KBM-7 (cell line): ENCODE results near the gene TICRR.
"Not testable (repeated sequence)": the region's sequence is repeated elsewhere in the genome, so short reads cannot be mapped to it uniquely, and the experiment has no call there.

Experiments used
- DNase-seq: peaks from one replicate; pipeline ENCODE4 v3.0.0-alpha.2; 2015
- in situ Hi-C: fragments of 300-500 bp; cut with MboI; formaldehyde crosslinking; loops from 2 replicates; pipeline ENCODE4 v1.14.3; 2020; ENCODE audit warnings: low sequenced_read_pairs, low pct_unique_long_range_greater_than_20kb, mixed read lengths

TICRR gene

GRCh38 chr15:89575146-89575655, at the start of gene TICRR:
TSS of gene TICRR (plus strand) at chr15:89575469. CDS start at chr15:89575587, 118 bp downstream.
- DNase-seq: peak; percentile 100
- in situ Hi-C loops: no loop called here

- in situ Hi-C loops: no loop called here
- no peak for DNase-seq
Observed at GRCh38 chr15:89526181-89526580, 49.1 kb upstream of the TICRR start.

DNA sequence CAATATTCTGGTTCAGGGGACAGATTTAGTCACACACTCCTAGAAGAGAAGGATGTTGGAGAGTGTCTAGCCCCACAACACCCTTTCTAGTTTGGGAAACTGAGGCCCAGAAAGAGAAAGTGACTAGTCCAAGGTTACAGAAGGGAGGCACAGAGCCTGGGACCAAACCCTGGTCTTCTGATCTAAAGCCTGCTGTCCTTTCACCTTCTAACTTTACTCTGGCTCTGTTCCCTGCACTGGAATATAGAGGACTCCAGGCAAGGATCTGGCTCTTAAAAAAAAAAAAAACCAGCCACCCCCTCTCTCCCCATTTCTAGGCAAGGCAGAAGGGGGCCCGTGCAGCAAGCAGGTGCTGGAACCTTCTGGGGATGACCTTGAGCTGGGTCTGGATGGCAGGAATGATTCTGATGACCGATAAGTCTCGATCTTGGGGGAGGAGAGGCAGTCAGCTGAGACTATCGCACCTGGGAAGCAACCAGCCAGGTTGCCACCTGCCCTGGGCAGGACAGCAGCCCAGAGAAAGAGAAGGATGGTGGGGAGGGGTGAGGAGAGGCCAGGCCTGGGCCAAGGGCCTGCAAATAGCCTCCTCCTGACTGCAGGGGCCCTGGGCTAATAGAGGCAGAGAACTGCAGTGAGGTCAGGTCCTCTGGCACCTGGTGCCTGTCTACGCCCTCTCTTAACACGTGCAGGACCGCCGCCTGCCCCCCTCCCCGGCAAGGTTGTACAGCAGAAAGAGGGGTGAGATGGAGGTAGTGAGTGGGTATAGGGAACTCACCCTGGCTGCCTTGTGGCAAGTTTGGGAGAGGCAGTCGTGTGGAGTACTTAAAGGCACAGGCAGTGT, 48.4 kb upstream of the TICRR start:
- DNase-seq: no peak
- in situ Hi-C loops: no loop called here

GRCh38 chr15:89528757-89529352, 46.4 kb upstream of the TICRR start:
- no peak for DNase-seq
- in situ Hi-C loops: no loop called here

GRCh38 chr15:89530976-89531375, 44.3 kb upstream of the TICRR start:
- in situ Hi-C loops: no loop called here
- no peak for DNase-seq

DNA sequence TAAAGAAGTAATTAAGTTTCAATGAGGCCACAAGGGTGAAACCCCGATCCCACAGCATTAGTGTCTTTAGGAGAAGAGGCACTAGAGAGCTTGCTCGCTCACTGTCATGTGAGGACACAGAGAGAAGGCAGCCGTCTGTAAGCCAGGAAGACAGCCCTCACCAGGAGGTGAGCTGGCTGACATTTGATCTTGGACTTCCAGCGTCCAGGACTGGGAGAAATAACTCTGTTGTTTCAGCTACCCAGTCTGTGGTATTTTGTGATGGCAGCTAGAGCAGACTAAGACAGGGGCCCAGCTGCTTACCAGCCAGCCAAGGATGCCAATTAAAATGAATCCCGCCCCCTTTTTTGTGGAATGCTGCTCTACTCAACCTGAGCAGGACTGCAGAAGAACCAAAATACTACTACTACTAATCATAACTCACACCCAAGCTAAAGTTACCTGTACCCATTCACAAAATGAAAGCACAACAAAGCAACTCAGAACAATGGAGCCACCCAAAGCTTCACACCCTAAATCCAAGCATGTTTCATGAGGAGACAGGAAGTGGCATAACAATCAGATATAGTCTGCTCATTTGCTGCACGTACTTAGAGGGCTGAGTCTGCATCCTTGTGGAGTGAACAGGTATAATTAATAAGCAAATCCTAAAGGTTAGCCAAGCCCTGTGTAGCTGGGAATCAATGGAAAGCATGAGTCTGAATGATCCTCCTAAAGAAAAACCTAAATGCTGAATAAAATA, 43.3 kb upstream of the TICRR start:
- in situ Hi-C loops: no loop called here
- DNase-seq: no peak

- no peak for DNase-seq
- in situ Hi-C loops: no loop called here
Observed at GRCh38 chr15:89533861-89534544, 41.3 kb upstream of the TICRR start.

- in situ Hi-C loops: no loop called here
- DNase-seq: no peak
Observed at GRCh38 chr15:89539027-89539426, 36.2 kb upstream of the TICRR start.

- DNase-seq: no peak
- in situ Hi-C loops: no loop called here
Observed at GRCh38 chr15:89542369-89542768, 32.9 kb upstream of the TICRR start.

DNA sequence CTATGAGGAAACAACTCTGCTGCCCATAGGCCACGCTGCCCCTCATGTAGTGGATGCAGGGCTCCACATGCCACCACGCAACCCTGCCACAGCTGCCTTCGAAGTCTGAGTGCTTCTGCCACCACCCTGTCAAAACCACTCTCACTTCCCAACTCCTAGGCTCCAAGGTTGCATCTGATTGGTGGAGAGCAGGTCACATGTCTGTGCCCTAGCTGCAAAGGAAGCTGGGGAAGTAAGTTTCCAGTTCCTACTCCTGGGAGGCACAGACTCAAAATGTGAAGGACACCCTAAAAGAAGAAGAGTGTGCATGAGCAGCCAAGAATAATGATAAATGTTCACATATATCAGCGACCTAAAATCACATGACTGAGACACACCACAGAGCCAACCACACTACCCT, 31.9 kb upstream of the TICRR start:
- in situ Hi-C loops: no loop called here
- no peak for DNase-seq

DNA sequence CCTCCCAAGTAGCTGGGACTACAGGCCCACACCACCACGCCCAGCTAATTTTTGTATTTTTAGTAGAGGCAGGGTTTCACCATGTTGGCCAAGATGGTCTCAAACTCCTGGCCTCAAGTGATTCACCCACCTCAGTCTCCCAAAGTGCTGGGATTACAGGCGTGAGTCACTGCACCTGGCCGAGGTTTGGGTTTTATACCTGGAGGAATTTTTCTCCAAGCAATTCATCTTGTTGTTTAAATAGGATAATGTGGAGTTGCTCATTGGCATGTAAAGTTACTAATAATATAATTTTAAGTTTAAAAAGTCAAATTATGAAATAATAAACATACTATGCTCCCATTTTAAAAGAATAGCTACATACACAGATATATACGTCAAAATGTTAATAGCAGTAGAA, 26.1 kb upstream of the TICRR start:
- in situ Hi-C loops, DNase-seq: not testable (repeated sequence)

GRCh38 chr15:89550427-89550826, 24.8 kb upstream of the TICRR start:
- DNase-seq: no peak
- in situ Hi-C loops: no loop called here

DNA sequence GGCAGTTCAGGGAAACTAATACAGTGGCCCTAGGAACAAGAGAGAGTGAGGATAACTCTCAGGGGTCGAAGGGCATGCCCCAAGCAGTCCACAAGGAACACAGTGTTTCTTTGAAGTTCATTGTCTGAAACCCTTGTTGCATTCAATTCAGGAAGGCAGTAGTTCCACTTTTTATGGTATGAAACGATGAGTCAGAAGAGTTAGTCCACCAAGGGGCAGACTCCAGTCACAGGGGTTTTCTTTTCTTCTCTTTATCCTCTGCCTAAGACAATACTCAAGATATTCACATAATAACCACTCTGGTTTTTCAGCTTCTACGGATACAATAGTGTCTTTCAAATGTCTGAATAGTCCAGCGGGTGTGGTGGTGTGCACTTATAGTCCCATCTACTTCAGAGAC, 23.7 kb upstream of the TICRR start:
- in situ Hi-C loops: no loop called here
- no peak for DNase-seq

DNA sequence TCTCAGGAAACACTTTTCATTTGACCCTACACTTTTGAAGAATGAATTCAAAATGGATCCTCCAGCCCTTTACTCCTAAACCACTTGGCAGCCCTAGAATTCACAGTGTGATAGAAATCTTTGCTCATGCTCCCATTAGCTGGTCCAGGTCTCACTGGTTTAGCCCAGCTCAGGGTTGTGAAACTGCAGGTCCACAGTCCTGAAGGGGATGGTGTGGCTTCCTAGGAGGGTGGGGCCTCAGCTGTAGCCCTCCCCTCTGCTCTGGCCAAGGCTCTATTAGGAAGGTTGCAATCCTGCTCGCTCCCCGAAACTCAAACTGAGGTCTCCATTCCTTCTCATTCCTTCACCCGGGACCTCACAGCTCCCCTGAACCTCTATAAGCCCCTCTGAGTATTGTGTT, 21.6 kb upstream of the TICRR start:
- no peak for DNase-seq
- in situ Hi-C loops: no loop called here

DNA sequence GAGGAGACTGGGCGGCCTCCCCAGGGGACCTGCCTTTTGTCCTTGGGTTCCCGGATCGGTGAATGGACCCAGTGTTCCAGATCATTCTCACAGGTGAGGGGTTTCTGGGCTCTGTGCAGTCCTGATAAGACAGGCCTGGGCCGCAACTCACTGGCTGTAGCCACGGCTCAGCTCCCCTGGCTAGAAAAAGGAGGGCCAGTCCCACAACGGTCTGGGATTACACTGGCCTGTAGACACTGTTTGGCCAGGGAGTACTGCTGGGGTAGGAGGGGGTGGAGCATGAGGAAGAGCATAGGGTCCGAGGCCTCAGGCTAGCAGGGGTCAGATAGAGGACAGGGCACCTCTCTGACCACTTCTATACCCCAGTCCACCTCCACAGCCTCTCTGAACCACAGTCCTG, 21.0 kb upstream of the TICRR start:
- in situ Hi-C loops: no loop called here
- DNase-seq: no peak

DNA sequence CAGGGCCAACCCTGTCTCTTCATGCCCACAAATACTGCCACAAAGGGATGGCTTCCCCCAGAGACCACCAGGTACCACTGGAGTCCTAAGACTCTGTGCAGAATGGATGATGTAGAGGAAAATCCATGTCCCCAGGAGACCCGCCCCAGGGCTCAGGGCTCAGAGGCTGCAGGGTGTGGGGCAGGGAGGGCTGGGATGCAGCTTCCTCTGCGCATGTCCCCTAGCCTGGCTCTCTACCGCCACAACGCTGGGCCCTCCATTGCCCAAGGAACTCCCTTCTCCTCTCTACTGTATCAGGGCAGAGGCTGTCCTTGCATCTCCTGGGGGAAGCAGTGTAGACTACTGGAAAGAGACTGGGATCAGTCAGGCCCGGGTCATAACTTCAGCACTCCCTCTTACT, 19.5 kb upstream of the TICRR start:
- DNase-seq: no peak
- in situ Hi-C loops: no loop called here

- in situ Hi-C loops: no loop called here
- DNase-seq: peak; percentile 68
Observed at GRCh38 chr15:89556413-89557262, 18.6 kb upstream of the TICRR start.

GRCh38 chr15:89559769-89560264, 15.5 kb upstream of the TICRR start:
- in situ Hi-C loops: no loop called here

More at GRCh38 chr15:89559769-89560264, 15.5 kb upstream of the TICRR start:
- DNase-seq: no peak
